ENCODE measurements around the gene LDLRAD2. TPM values are rescaled to one million over a fixed set of nuclear protein-coding genes. Genes with fewer than 3 reads are reported as not detected.

LDLRAD2 gene
- total RNA-seq, 2 donors from 2014 or later = 0.32 to 1.6 TPM

DNA sequence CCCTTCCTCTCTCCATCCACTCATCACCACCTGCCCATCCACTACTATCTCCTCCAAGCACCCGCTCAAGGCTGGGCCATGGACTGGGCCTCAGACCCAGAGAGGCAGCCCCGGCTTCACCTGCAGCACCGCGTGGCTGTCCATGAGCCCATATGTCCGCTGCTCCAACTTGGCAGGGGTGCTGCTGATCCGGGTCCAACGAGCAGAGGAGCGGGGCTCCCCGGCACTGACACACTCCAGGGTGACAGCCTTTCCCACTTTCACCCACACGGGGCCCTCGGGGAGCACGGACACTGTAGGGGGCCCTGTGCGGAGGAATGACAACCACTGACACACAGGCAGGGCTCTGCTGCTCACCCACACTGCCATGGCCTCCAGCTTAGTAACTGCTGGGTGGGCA lies 28.9 kb downstream of the LDLRAD2 start:
- TF ChIP-seq POLR2AphosphoS5 (IDR thresholded peaks at IDR 0.05) (no peak), POLR2A (IDR thresholded peaks at IDR 0.05) (no peak)
- TF ChIP-seq, protein P1, sequence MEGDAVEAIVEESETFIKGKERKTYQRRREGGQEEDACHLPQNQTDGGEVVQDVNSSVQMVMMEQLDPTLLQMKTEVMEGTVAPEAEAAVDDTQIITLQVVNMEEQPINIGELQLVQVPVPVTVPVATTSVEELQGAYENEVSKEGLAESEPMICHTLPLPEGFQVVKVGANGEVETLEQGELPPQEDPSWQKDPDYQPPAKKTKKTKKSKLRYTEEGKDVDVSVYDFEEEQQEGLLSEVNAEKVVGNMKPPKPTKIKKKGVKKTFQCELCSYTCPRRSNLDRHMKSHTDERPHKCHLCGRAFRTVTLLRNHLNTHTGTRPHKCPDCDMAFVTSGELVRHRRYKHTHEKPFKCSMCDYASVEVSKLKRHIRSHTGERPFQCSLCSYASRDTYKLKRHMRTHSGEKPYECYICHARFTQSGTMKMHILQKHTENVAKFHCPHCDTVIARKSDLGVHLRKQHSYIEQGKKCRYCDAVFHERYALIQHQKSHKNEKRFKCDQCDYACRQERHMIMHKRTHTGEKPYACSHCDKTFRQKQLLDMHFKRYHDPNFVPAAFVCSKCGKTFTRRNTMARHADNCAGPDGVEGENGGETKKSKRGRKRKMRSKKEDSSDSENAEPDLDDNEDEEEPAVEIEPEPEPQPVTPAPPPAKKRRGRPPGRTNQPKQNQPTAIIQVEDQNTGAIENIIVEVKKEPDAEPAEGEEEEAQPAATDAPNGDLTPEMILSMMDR (IDR thresholded peaks at IDR 0.05) = no peak
- H3K9me3 ChIP-seq = no peaks in the 10 kb centered on the region
- peaks cover 0 to 15% of the 10 kb centered on the region in 2 donors for H3K36me3 ChIP-seq
- no peaks in the 10 kb centered on the region for H3K4me1 ChIP-seq (replicated peaks)
- DNase-seq (ENCODE audit: low spot score) = no peak
- WGBS = 91% methylated on average over 13 of the region's 13 CpGs
- H3K27ac ChIP-seq = no peak overlapping the region
- intact Hi-C loops (cut with DNase I) = no loop called here
- H3K27me3 ChIP-seq (replicated peaks; ENCODE audit: insufficient read depth) = no peaks in the 10 kb centered on the region
- H3K4me3 ChIP-seq = no peak overlapping the region

GRCh38 chr1:21841852-21842466 lies 29.9 kb downstream of the LDLRAD2 start:
- TF ChIP-seq, protein P1 (IDR thresholded peaks at IDR 0.05) = no peak
- TF ChIP-seq POLR2A (IDR thresholded peaks at IDR 0.05) (no peak), POLR2AphosphoS5 (IDR thresholded peaks at IDR 0.05) (no peak)
- DNase-seq (ENCODE audit: low spot score) = no peak
- Histone ChIP-seq H3K36me3 (peaks cover 0 to 15% of the 10 kb centered on the region in 2 donors), H3K4me1 (replicated peaks) (no peaks in the 10 kb centered on the region), H3K27ac (no peak overlapping the region), H3K27me3 (replicated peaks; ENCODE audit: insufficient read depth) (no peaks in the 10 kb centered on the region), H3K4me3 (no peak overlapping the region), H3K9me3 (no peaks in the 10 kb centered on the region)
- intact Hi-C loops (cut with DNase I) = no loop called here
- 93% methylated on average over 21 of the region's 21 CpGs for WGBS

GRCh38 chr1:21842606-21843162 lies 30.6 kb downstream of the LDLRAD2 start:
- DNase-seq (ENCODE audit: low spot score) = no peak
- Histone ChIP-seq H3K9me3 (no peaks in the 10 kb centered on the region), H3K36me3 (peaks cover 0 to 15% of the 10 kb centered on the region in 2 donors), H3K4me3 (no peak overlapping the region), H3K27ac (no peak overlapping the region), H3K4me1 (replicated peaks) (no peaks in the 10 kb centered on the region), H3K27me3 (replicated peaks; ENCODE audit: insufficient read depth) (no peaks in the 10 kb centered on the region)
- TF ChIP-seq, protein P1 (IDR thresholded peaks at IDR 0.05) = no peak
- TF ChIP-seq POLR2A (IDR thresholded peaks at IDR 0.05) (no peak), POLR2AphosphoS5 (IDR thresholded peaks at IDR 0.05) (no peak)
- intact Hi-C loops (cut with DNase I) = no loop called here
- WGBS = 63% methylated on average over 15 of the region's 15 CpGs

- no peaks in the 10 kb centered on the region for H3K4me1 ChIP-seq (replicated peaks)
- peaks cover 0 to 14% of the 10 kb centered on the region in 2 donors for H3K36me3 ChIP-seq
- 94% methylated on average over 13 of the region's 13 CpGs for WGBS
- DNase-seq (ENCODE audit: low spot score) = no peak
- intact Hi-C loops (cut with DNase I) = no loop called here
- H3K27me3 ChIP-seq (replicated peaks; ENCODE audit: insufficient read depth) = no peaks in the 10 kb centered on the region
- H3K4me3 ChIP-seq = no peak overlapping the region
- TF ChIP-seq, protein P1 (IDR thresholded peaks at IDR 0.05) = no peak
- TF ChIP-seq POLR2A (IDR thresholded peaks at IDR 0.05) (no peak), POLR2AphosphoS5 (IDR thresholded peaks at IDR 0.05) (no peak)
- H3K9me3 ChIP-seq = no peaks in the 10 kb centered on the region
- no peak overlapping the region for H3K27ac ChIP-seq
Measured at GRCh38 chr1:21843208-21843607, 31.1 kb downstream of the LDLRAD2 start.

DNA sequence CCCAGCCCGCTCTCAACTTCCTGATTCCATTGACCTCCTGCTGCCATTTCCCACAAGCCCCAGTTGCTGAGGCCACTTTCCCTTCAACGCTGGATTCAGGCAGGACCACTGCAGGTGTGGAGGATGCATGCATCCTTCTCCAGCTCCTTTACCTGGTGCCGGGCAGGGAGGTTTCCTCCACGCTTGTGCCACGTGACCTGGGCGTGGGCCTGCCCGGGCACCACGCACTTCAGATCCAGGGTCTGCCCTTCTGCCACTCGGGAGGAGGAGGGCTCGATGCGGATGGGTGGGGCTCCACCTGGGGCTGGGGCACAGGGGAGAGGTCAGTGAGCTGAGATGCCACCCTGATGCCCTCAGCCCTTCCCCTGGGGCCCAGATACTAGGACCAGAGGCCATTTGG lies 31.9 kb downstream of the LDLRAD2 start:
- TF ChIP-seq POLR2A (IDR thresholded peaks at IDR 0.05) (no peak), POLR2AphosphoS5 (IDR thresholded peaks at IDR 0.05) (no peak)
- TF ChIP-seq, protein P1 (IDR thresholded peaks at IDR 0.05) = no peak
- Histone ChIP-seq H3K36me3 (peaks cover 0 to 6% of the 10 kb centered on the region in 2 donors), H3K9me3 (no peaks in the 10 kb centered on the region), H3K4me3 (no peak overlapping the region), H3K27me3 (replicated peaks; ENCODE audit: insufficient read depth) (no peaks in the 10 kb centered on the region), H3K27ac (no peak overlapping the region), H3K4me1 (replicated peaks) (no peaks in the 10 kb centered on the region)
- 86% methylated on average over 11 of the region's 11 CpGs for WGBS
- no peak for DNase-seq (ENCODE audit: low spot score)
- intact Hi-C loops (cut with DNase I) = no loop called here
